Measurements from ENCODE around the gene BACH2.

BACH2 gene

GRCh38 chr6:90156861-90157260, 139.8 kb downstream of the BACH2 start:
- Histone ChIP-seq H2BK120ac (ENCODE audit: low read depth, low read length) (no peak overlapping the region), H3K9ac (ENCODE audit: low read length) (no peak overlapping the region), H2AFZ (ENCODE audit: low read depth, low read length) (no peak overlapping the region), H2BK12ac (ENCODE audit: low read length in 2 of 2) (no peak overlapping the region), H3K9me3 (ENCODE audit: control insufficient read depth, low read length) (no peaks in the 10 kb centered on the region), H3K27me3 (ENCODE audit: control insufficient read depth in 1 of 2, insufficient read depth in 1 of 2, low read length in 2 of 2) (peaks cover 0 to 12% of the 10 kb centered on the region in 2 experiments), H3K4me3 (ENCODE audit: insufficient read depth in 1 of 2, low read depth in 1 of 2, low read length in 2 of 2) (no peak overlapping the region), H3K4ac (ENCODE audit: low read depth in 1 of 2, low read length in 2 of 2) (no peak overlapping the region), H3K18ac (ENCODE audit: low read depth in 1 of 2, low read length in 2 of 2) (no peak overlapping the region), H3K23ac (ENCODE audit: low read length in 2 of 2) (no peak overlapping the region), H2BK5ac (ENCODE audit: low read depth, low read length, poor library complexity, severe bottlenecking) (no peak overlapping the region), H2AK5ac (ENCODE audit: low read length, severe bottlenecking) (no peak overlapping the region), H4K8ac (ENCODE audit: low read length) (no peak overlapping the region), H3K27ac (ENCODE audit: low read length, poor library complexity, severe bottlenecking) (no peak overlapping the region), H3K14ac (ENCODE audit: low read length in 2 of 2) (no peak overlapping the region), H3K4me2 (ENCODE audit: low read length, poor library complexity, severe bottlenecking) (no peak overlapping the region), H3K79me1 (replicated peaks; ENCODE audit: low read length, poor library complexity, severe bottlenecking) (no peaks in the 10 kb centered on the region), H3K4me1 (ENCODE audit: control insufficient read depth, insufficient read depth, low read depth, low read length) (no peaks in the 10 kb centered on the region), H3K36me3 (ENCODE audit: control insufficient read depth in 1 of 2, insufficient read depth in 2 of 2, low read depth in 1 of 2, low read length in 2 of 2) (no peaks in the 10 kb centered on the region), H2BK15ac (ENCODE audit: low read depth, poor library complexity, severe bottlenecking) (no peak overlapping the region), H4K91ac (ENCODE audit: low read length) (no peak overlapping the region)
- 71% methylated on average over 1 of the region's 5 CpGs for WGBS
- DNase-seq, result no peak

GRCh38 chr6:90154755-90155470, 141.7 kb downstream of the BACH2 start:
- H3K9me3 ChIP-seq (ENCODE audit: control insufficient read depth, low read length), result no peaks in the 10 kb centered on the region
- H3K79me1 ChIP-seq (replicated peaks; ENCODE audit: low read length, poor library complexity, severe bottlenecking), result no peaks in the 10 kb centered on the region
- no peak for DNase-seq
- H2BK15ac ChIP-seq (ENCODE audit: low read depth, poor library complexity, severe bottlenecking), result no peak overlapping the region
- no peaks in the 10 kb centered on the region for H3K4me1 ChIP-seq (ENCODE audit: control insufficient read depth, insufficient read depth, low read depth, low read length)
- H3K36me3 ChIP-seq (ENCODE audit: control insufficient read depth in 1 of 2, insufficient read depth in 2 of 2, low read depth in 1 of 2, low read length in 2 of 2), result no peaks in the 10 kb centered on the region
- H3K9ac ChIP-seq (ENCODE audit: low read length), result no peak overlapping the region
- no peak overlapping the region for H2BK5ac ChIP-seq (ENCODE audit: low read depth, low read length, poor library complexity, severe bottlenecking)
- H3K4me2 ChIP-seq (ENCODE audit: low read length, poor library complexity, severe bottlenecking), result no peak overlapping the region
- H2BK12ac ChIP-seq (ENCODE audit: low read length in 2 of 2), result no peak overlapping the region
- H3K14ac ChIP-seq (ENCODE audit: low read length in 2 of 2), result no peak overlapping the region
- no peak overlapping the region for H2AFZ ChIP-seq (ENCODE audit: low read depth, low read length)
- peaks cover 0 to 12% of the 10 kb centered on the region in 2 experiments for H3K27me3 ChIP-seq (ENCODE audit: control insufficient read depth in 1 of 2, insufficient read depth in 1 of 2, low read length in 2 of 2)
- no peak overlapping the region for H3K4ac ChIP-seq (ENCODE audit: low read depth in 1 of 2, low read length in 2 of 2)
- H3K18ac ChIP-seq (ENCODE audit: low read depth in 1 of 2, low read length in 2 of 2), result no peak overlapping the region
- no peak overlapping the region for H3K23ac ChIP-seq (ENCODE audit: low read length in 2 of 2)
- 90% methylated on average over 7 of the region's 8 CpGs for WGBS
- H2BK120ac ChIP-seq (ENCODE audit: low read depth, low read length), result no peak overlapping the region
- no peak overlapping the region for H3K27ac ChIP-seq (ENCODE audit: low read length, poor library complexity, severe bottlenecking)
- H4K91ac ChIP-seq (ENCODE audit: low read length), result no peak overlapping the region
- H3K4me3 ChIP-seq (ENCODE audit: insufficient read depth in 1 of 2, low read depth in 1 of 2, low read length in 2 of 2), result no peak overlapping the region
- no peak overlapping the region for H2AK5ac ChIP-seq (ENCODE audit: low read length, severe bottlenecking)
- no peak overlapping the region for H4K8ac ChIP-seq (ENCODE audit: low read length)

GRCh38 chr6:90151576-90152422, 144.8 kb downstream of the BACH2 start:
- Histone ChIP-seq H3K4me2 (ENCODE audit: low read length, poor library complexity, severe bottlenecking) (no peak overlapping the region), H3K4ac (ENCODE audit: low read depth in 1 of 2, low read length in 2 of 2) (no peak overlapping the region), H3K79me1 (replicated peaks; ENCODE audit: low read length, poor library complexity, severe bottlenecking) (no peaks in the 10 kb centered on the region), H2BK12ac (ENCODE audit: low read length in 2 of 2) (no peak overlapping the region), H3K4me1 (ENCODE audit: control insufficient read depth, insufficient read depth, low read depth, low read length) (no peaks in the 10 kb centered on the region), H3K4me3 (ENCODE audit: insufficient read depth in 1 of 2, low read depth in 1 of 2, low read length in 2 of 2) (no peak overlapping the region), H3K9me3 (ENCODE audit: control insufficient read depth, low read length) (no peaks in the 10 kb centered on the region), H2BK5ac (ENCODE audit: low read depth, low read length, poor library complexity, severe bottlenecking) (no peak overlapping the region), H4K8ac (ENCODE audit: low read length) (no peak overlapping the region), H3K23ac (ENCODE audit: low read length in 2 of 2) (no peak overlapping the region), H3K14ac (ENCODE audit: low read length in 2 of 2) (no peak overlapping the region), H3K36me3 (ENCODE audit: control insufficient read depth in 1 of 2, insufficient read depth in 2 of 2, low read depth in 1 of 2, low read length in 2 of 2) (no peaks in the 10 kb centered on the region), H3K27me3 (ENCODE audit: control insufficient read depth in 1 of 2, insufficient read depth in 1 of 2, low read length in 2 of 2) (peaks cover 0 to 20% of the 10 kb centered on the region in 2 experiments), H2AK5ac (ENCODE audit: low read length, severe bottlenecking) (no peak overlapping the region), H2AFZ (ENCODE audit: low read depth, low read length) (no peak overlapping the region), H2BK15ac (ENCODE audit: low read depth, poor library complexity, severe bottlenecking) (no peak overlapping the region), H3K18ac (ENCODE audit: low read depth in 1 of 2, low read length in 2 of 2) (no peak overlapping the region), H4K91ac (ENCODE audit: low read length) (no peak overlapping the region), H2BK120ac (ENCODE audit: low read depth, low read length) (no peak overlapping the region), H3K9ac (ENCODE audit: low read length) (no peak overlapping the region), H3K27ac (ENCODE audit: low read length, poor library complexity, severe bottlenecking) (no peak overlapping the region)
- 92% methylated on average over 4 of the region's 4 CpGs for WGBS
- DNase-seq, result peak; percentile 15

GRCh38 chr6:90149280-90149679, 147.4 kb downstream of the BACH2 start:
- H3K79me1 ChIP-seq (replicated peaks; ENCODE audit: low read length, poor library complexity, severe bottlenecking), result no peaks in the 10 kb centered on the region
- H3K4me1 ChIP-seq (ENCODE audit: control insufficient read depth, insufficient read depth, low read depth, low read length), result no peaks in the 10 kb centered on the region
- H3K14ac ChIP-seq (ENCODE audit: low read length in 2 of 2), result no peak overlapping the region
- H2AK5ac ChIP-seq (ENCODE audit: low read length, severe bottlenecking), result no peak overlapping the region
- no peak overlapping the region for H3K4me2 ChIP-seq (ENCODE audit: low read length, poor library complexity, severe bottlenecking)
- H3K27me3 ChIP-seq (ENCODE audit: control insufficient read depth in 1 of 2, insufficient read depth in 1 of 2, low read length in 2 of 2), result peaks cover 0 to 16% of the 10 kb centered on the region in 2 experiments
- H3K23ac ChIP-seq (ENCODE audit: low read length in 2 of 2), result no peak overlapping the region
- H3K4ac ChIP-seq (ENCODE audit: low read depth in 1 of 2, low read length in 2 of 2), result no peak overlapping the region
- no peak for DNase-seq
- no peaks in the 10 kb centered on the region for H3K9me3 ChIP-seq (ENCODE audit: control insufficient read depth, low read length)
- H2BK12ac ChIP-seq (ENCODE audit: low read length in 2 of 2), result no peak overlapping the region
- H3K18ac ChIP-seq (ENCODE audit: low read depth in 1 of 2, low read length in 2 of 2), result no peak overlapping the region
- no peaks in the 10 kb centered on the region for H3K36me3 ChIP-seq (ENCODE audit: control insufficient read depth in 1 of 2, insufficient read depth in 2 of 2, low read depth in 1 of 2, low read length in 2 of 2)
- H4K91ac ChIP-seq (ENCODE audit: low read length), result no peak overlapping the region
- no peak overlapping the region for H3K27ac ChIP-seq (ENCODE audit: low read length, poor library complexity, severe bottlenecking)
- no peak overlapping the region for H3K9ac ChIP-seq (ENCODE audit: low read length)
- H2BK120ac ChIP-seq (ENCODE audit: low read depth, low read length), result no peak overlapping the region
- H4K8ac ChIP-seq (ENCODE audit: low read length), result no peak overlapping the region
- WGBS, result 98% methylated on average over 3 of the region's 3 CpGs
- no peak overlapping the region for H2AFZ ChIP-seq (ENCODE audit: low read depth, low read length)
- no peak overlapping the region for H2BK15ac ChIP-seq (ENCODE audit: low read depth, poor library complexity, severe bottlenecking)
- H3K4me3 ChIP-seq (ENCODE audit: insufficient read depth in 1 of 2, low read depth in 1 of 2, low read length in 2 of 2), result no peak overlapping the region
- H2BK5ac ChIP-seq (ENCODE audit: low read depth, low read length, poor library complexity, severe bottlenecking), result no peak overlapping the region
